Thymus (tissue), 11 donors: ENCODE results near the gene SEC62. TPM values are rescaled to one million over a fixed set of nuclear protein-coding genes. Genes with fewer than 3 reads are reported as not detected.

ENCODE experiments used
- DNase-seq, 9 donors: peaks; one replicate each; pipeline ENCODE4 v3.0.0-alpha.2; 2013; ENCODE audit warnings: low spot score in 9 of 9, low read depth in 6 of 9, missing footprints in 1 of 9
- H3K27ac ChIP-seq, 2 donors: one replicate each; pipeline ENCODE4 v1.5.1; 2013; ENCODE audit warnings: control low read depth in 1 of 2, low read depth in 1 of 2, low read length in 1 of 2, mild to moderate bottlenecking in 1 of 2, moderate library complexity in 1 of 2
- H3K27me3 ChIP-seq, 2 donors: one replicate each; pipeline ENCODE4 v1.5.1; 2013; ENCODE audit warnings: low read length in 1 of 2; ENCODE audit not compliant: control insufficient read depth in 2 of 2, insufficient read depth in 1 of 2
- H3K36me3 ChIP-seq, 2 donors: one replicate each; pipeline ENCODE4 v1.5.1; 2013; ENCODE audit warnings: low read length in 1 of 2, mild to moderate bottlenecking in 1 of 2, moderate library complexity in 1 of 2; ENCODE audit not compliant: control insufficient read depth in 2 of 2, insufficient read depth in 2 of 2
- H3K4me1 ChIP-seq, 2 donors: one replicate each; pipeline ENCODE4 v1.5.1; 2013; ENCODE audit warnings: low read length in 2 of 2; ENCODE audit not compliant: control insufficient read depth in 2 of 2, insufficient read depth in 2 of 2
- H3K4me3 ChIP-seq, 2 donors: one replicate each; pipeline ENCODE4 v1.5.1; 2013; ENCODE audit warnings: low read length in 2 of 2, control low read depth in 1 of 2, mild to moderate bottlenecking in 1 of 2
- H3K9me3 ChIP-seq, 2 donors: one replicate each; pipeline ENCODE4 v1.5.1; 2013; ENCODE audit warnings: low read length in 1 of 2, mild to moderate bottlenecking in 1 of 2; ENCODE audit not compliant: control insufficient read depth in 2 of 2, insufficient read depth in 1 of 2
- WGBS: extraction: QIAGEN DNeasy Blood & Tissue Kit; methylation state at CpG from one replicate; pipeline ENCODE4 v1.1.7; 2013; 5-methylcytosine and 5-hydroxymethylcytosine counted together
- polyA plus RNA-seq: library from polyadenylated mRNA; stranded (reverse); fragments of 200-250 nt; gene quantifications from one replicate; pipeline ENCODE4 v1.2.3, GENCODE V29; 2013
- total RNA-seq: library from RNA; stranded (reverse); fragments of 120-200 nt; gene quantifications from one replicate; pipeline ENCODE4 v1.2.4, GENCODE V29; 2013
- donor health status: healthy.

The SEC62 gene
- total and polyA plus RNA-seq, 2 donors = 39.2 to 61.7 TPM

- Histone ChIP-seq H3K9me3 (no peaks in the 10 kb centered on the region), H3K27me3 (no peaks in the 10 kb centered on the region), H3K4me1 (peaks cover 0 to 6% of the 10 kb centered on the region in 2 donors), H3K27ac (no peak overlapping the region), H3K36me3 (no peaks in the 10 kb centered on the region), H3K4me3 (no peak overlapping the region)
- DNase-seq = no peak
- WGBS = 93% methylated on average over 2 of the region's 2 CpGs
Observed at GRCh38 chr3:169955406-169955805, 11.2 kb upstream of the SEC62 start.

GRCh38 chr3:169964176-169964575, 2.4 kb upstream of the SEC62 start:
- Histone ChIP-seq H3K27me3 (no peaks in the 10 kb centered on the region), H3K36me3 (no peaks in the 10 kb centered on the region), H3K9me3 (no peaks in the 10 kb centered on the region), H3K4me1 (peaks cover 5 to 9% of the 10 kb centered on the region in 2 donors), H3K4me3 (no peak overlapping the region), H3K27ac (no peak overlapping the region)
- 90% methylated on average over 2 of the region's 2 CpGs for WGBS
- no peak for DNase-seq

GRCh38 chr3:169965562-169966427, 812 bp upstream of the SEC62 start:
- DNase-seq = peak in 2 of 9 donors; percentile 29 to 30
- Histone ChIP-seq H3K9me3 (no peaks in the 10 kb centered on the region), H3K36me3 (peaks cover 0 to 5% of the 10 kb centered on the region in 2 donors), H3K27me3 (no peaks in the 10 kb centered on the region), H3K4me1 (peaks cover 5 to 9% of the 10 kb centered on the region in 2 donors), H3K27ac (peak overlapping the region; percentile 94 to 96), H3K4me3 (peak overlapping the region; percentile 79 to 80)
- 78% methylated on average over 21 of the region's 21 CpGs for WGBS

GRCh38 chr3:169966951-169967915, 626 bp downstream of the SEC62 start:
- 5% methylated on average over 44 of the region's 44 CpGs for WGBS
- Histone ChIP-seq H3K4me3 (peak overlapping the region; percentile 79 to 80), H3K36me3 (peaks cover 0 to 8% of the 10 kb centered on the region in 2 donors), H3K27me3 (no peaks in the 10 kb centered on the region), H3K27ac (peak overlapping the region; percentile 94 to 96), H3K9me3 (no peaks in the 10 kb centered on the region), H3K4me1 (peaks cover 5 to 9% of the 10 kb centered on the region in 2 donors)
- peak in 7 of 9 donors; percentile 17 to 66 (median 50) for DNase-seq

- Histone ChIP-seq H3K9me3 (no peaks in the 10 kb centered on the region), H3K36me3 (peaks cover 0 to 11% of the 10 kb centered on the region in 2 donors), H3K27me3 (no peaks in the 10 kb centered on the region), H3K27ac (no peak overlapping the region), H3K4me3 (no peak overlapping the region), H3K4me1 (peaks cover 5 to 9% of the 10 kb centered on the region in 2 donors)
- WGBS = 79% methylated on average over 2 of the region's 2 CpGs
- DNase-seq = no peak
Observed at GRCh38 chr3:169968224-169968885, 1.7 kb downstream of the SEC62 start.

- peaks cover 5 to 9% of the 10 kb centered on the region in 2 donors for H3K4me1 ChIP-seq
- H3K36me3 ChIP-seq = peaks cover 0 to 11% of the 10 kb centered on the region in 2 donors
- no peaks in the 10 kb centered on the region for H3K9me3 ChIP-seq
- H3K27me3 ChIP-seq = no peaks in the 10 kb centered on the region
- 95% methylated on average over 5 of the region's 5 CpGs for WGBS
- H3K27ac ChIP-seq = no peak overlapping the region
- DNase-seq = no peak
- H3K4me3 ChIP-seq = no peak overlapping the region
Observed at GRCh38 chr3:169969174-169970095, 2.8 kb downstream of the SEC62 start.

GRCh38 chr3:169970847-169971246, 4.2 kb downstream of the SEC62 start:
- no peak for DNase-seq
- Histone ChIP-seq H3K27me3 (no peaks in the 10 kb centered on the region), H3K4me1 (peaks cover 5 to 9% of the 10 kb centered on the region in 2 donors), H3K9me3 (no peaks in the 10 kb centered on the region), H3K27ac (no peak overlapping the region), H3K4me3 (no peak overlapping the region), H3K36me3 (peaks cover 1 to 17% of the 10 kb centered on the region in 2 donors)
- 79% methylated on average over 1 of the region's 1 CpG for WGBS

GRCh38 chr3:169971522-169971921, 4.9 kb downstream of the SEC62 start:
- no peak for DNase-seq
- Histone ChIP-seq H3K9me3 (no peaks in the 10 kb centered on the region), H3K4me3 (no peak overlapping the region), H3K27ac (no peak overlapping the region), H3K36me3 (peaks cover 5 to 22% of the 10 kb centered on the region in 2 donors), H3K27me3 (no peaks in the 10 kb centered on the region), H3K4me1 (peaks cover 0 to 3% of the 10 kb centered on the region in 2 donors)
- 98% methylated on average over 2 of the region's 2 CpGs for WGBS
